AG04449 (cell line): ENCODE measurements around the gene CCDC87.
A peak's percentile ranks its signal among the peaks of the same experiment; 100 is the strongest.
"Not testable (repeated sequence)": the region's sequence is repeated elsewhere in the genome, so short reads cannot be mapped to it uniquely, and the experiment has no call there.

Experiments used
- CTCF ChIA-PET: fragments of 350-600 bp; formaldehyde crosslinking; extraction: SDS; loops from one replicate; lab custom pipeline; 2021; ENCODE audit warnings: antibody characterized with exemption; lab: Yijun Ruan, JAX
- POLR2A ChIA-PET: fragments of 400-600, 350-600 bp; formaldehyde crosslinking; extraction: SDS; loops from one replicate; lab custom pipeline; 2020; ENCODE audit warnings: antibody characterized with exemption, inconsistent platforms; lab: Yijun Ruan, JAX
- DNase-seq: peaks from one replicate; pipeline ENCODE4 v3.0.0-alpha.2; 2010; ENCODE audit warnings: low read depth, low spot score
- H3K4me3 ChIP-seq: 2 replicates; pipeline ENCODE4 v1.5.1; 2011; ENCODE audit warnings: low read depth, mild to moderate bottlenecking, control low read depth, low read length
- TF ChIP-seq, protein P1 (sequence below): IDR thresholded peaks from one replicate; pipeline ENCODE4 v1.5.1; 2011; ENCODE audit warnings: mild to moderate bottlenecking, moderate library complexity, low read length, control low read depth, inconsistent platforms; ENCODE audit not compliant: insufficient read depth; ENCODE audit errors: missing control alignments

The CCDC87 gene

DNA sequence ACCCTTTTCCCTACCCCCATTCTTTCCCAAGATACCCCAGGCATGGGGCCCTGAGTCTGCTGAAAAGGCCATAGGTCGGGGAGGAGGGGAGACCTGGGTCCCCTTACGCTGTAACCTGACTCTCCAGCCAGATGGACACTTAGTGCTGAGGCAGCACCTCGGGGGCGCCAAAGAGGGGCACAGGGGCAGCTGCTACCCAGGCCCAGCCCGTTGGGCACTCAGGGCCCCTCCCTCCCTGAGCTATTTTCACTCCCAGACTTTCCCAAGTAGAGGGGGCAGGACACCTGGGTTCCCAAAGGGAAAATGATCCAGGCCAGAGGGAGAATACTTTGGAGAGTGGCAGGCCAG is 45.2 kb downstream of the CCDC87 start:
- DNase-seq = no peak
- H3K4me3 ChIP-seq = no peak overlapping the region
- TF ChIP-seq, protein P1, sequence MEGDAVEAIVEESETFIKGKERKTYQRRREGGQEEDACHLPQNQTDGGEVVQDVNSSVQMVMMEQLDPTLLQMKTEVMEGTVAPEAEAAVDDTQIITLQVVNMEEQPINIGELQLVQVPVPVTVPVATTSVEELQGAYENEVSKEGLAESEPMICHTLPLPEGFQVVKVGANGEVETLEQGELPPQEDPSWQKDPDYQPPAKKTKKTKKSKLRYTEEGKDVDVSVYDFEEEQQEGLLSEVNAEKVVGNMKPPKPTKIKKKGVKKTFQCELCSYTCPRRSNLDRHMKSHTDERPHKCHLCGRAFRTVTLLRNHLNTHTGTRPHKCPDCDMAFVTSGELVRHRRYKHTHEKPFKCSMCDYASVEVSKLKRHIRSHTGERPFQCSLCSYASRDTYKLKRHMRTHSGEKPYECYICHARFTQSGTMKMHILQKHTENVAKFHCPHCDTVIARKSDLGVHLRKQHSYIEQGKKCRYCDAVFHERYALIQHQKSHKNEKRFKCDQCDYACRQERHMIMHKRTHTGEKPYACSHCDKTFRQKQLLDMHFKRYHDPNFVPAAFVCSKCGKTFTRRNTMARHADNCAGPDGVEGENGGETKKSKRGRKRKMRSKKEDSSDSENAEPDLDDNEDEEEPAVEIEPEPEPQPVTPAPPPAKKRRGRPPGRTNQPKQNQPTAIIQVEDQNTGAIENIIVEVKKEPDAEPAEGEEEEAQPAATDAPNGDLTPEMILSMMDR = no peak
- ChIA-PET POLR2A (no interaction called here), CTCF (no interaction called here)

DNA sequence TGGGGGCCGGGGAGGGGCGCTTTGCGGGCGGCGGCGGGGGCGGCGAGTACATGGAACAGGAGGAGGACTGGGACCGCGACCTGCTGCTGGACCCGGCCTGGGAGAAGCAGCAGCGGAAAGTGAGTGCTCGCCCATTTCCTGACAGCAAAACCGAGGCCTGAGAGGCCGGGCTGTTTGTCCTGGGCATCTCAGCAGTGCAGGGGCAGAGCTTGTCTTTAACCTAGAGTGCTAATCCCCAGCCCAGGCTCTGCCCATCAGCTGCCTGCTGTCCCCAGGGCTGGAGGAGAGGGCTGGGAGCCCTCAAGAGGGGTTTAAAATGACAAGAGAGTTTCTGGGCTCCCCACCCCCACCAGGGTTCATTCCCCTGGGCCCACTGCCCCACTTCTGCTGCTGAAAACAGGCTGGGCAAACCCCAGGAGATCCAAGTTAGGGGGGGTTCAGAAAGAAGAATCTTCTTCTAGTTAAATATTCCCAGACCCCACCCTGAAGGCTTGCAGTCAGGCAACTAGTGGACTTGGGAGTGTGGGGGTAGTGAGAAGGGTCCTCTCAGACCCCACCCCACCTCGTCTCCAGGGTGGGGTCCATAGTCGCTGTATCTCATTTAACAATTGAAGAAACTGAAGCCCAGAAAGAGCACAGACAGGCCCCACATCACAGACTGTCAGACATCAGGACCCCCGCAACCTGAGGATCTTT is 45.7 kb downstream of the CCDC87 start:
- TF ChIP-seq, protein P1 = no peak
- H3K4me3 ChIP-seq = no peak overlapping the region
- CTCF ChIA-PET = interaction anchor here (1.0 to 1.5 kb wide), 3 partner anchors 138 to 148 kb away, joined by 4 to 7 read pairs (median 5); no protein-coding TSS in a partner anchor

DNA sequence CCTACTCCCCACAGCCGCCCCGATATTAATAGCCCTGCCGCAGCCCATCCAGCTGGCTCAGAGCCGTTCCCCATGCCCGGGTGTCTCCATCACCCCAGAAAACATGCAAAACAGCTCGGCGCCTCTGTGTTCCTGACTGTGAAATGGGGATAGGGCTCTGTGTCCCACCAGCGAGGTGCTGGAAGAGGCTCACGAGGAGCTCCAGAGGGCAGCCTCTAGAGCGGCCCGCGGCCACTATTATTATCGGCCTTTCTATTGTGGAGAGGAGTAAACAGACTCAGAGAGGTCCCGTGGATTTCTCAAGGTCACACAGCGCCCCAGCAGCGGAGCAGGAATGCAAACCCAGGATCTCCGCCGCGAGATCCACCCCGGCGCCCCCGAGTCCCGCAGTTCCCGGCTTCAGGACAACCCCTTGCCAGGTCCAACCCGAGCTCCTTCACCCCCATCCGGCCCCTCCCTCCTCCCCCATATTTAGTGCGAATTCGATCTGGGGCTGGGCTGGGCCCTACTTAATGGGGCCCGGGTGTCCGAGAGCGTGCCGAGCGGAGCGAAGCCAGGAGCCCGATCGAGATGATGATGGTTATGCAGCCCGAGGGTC is 46.4 kb downstream of the CCDC87 start, which contains the start of gene ACTN3:
Gene ACTN3 (plus strand): TSS at position 536 of the 598 bp plus-strand sequence. CDS start 35 bp downstream, at position 571.
- no peak for DNase-seq
- peak within 1 kb of the TSS; percentile 79 for H3K4me3 ChIP-seq
- POLR2A ChIA-PET = interaction anchor here (0.6 to 1.9 kb wide), 6 partner anchors 16 to 132 kb away, joined by 3 to 11 read pairs (median 3); partner anchors contain the start of genes BBS1, CTSF and RBM4B
- TF ChIP-seq, protein P1 = no peak
- CTCF ChIA-PET = interaction anchor here (0.8 to 1.6 kb wide), 6 partner anchors 11 to 149 kb away, joined by 4 to 9 read pairs (median 6); partner anchors contain the start of genes CCDC87, CCS and RBM4B

More for the DNA sequence above, 45.7 kb downstream of the CCDC87 start:
- POLR2A ChIA-PET = interaction anchor here (1.9 kb wide), 1 partner anchor 131 kb away, joined by 11 read pairs; the partner anchor contains the start of gene RBM4B
- DNase-seq = no peak

DNA sequence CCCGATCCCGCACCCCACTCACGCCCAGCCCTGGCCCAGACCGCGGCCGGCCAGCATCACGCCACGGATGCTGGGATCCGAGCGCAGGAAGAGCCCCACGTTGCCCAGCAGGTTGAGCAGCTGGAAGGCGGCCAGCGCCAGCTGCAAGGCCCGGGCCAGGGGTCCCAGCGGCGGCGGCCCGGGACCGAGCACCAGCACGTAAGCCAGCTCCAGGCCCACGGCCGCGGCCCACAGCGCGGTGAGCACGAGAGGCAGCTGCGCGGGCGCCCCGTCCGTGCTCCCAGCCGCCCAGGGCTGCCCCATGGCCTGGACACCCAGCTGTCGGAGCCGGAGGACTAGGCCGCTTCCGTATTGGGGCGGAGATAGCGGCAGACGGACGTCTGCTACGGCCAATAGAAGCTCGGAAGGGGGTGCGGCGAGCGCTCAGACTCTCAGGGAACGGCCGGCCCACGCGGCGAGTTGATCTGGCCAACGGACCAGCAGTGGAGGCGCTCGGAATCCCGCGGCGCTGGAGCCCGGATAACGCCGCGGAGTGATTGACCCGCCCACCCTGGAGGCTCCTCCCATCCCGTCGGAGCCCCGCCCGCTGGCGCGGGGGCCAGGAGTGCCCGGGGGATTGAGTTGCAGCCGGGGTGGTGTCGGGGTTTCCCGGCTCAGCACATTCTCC is 47.0 kb downstream of the CCDC87 start, which contains the start of gene ZDHHC24:
Gene ZDHHC24 (minus strand): TSS at position 348 of the 667 bp plus-strand sequence. CDS start 45 bp downstream, at position 303.
- peak within 1 kb of the TSS; percentile 79 for H3K4me3 ChIP-seq
- TF ChIP-seq, protein P1 = no peak
- peak; percentile 79 for DNase-seq
- POLR2A ChIA-PET = interaction anchor here (0.6 to 1.9 kb wide), 6 partner anchors 16 to 132 kb away, joined by 3 to 11 read pairs (median 3); partner anchors contain the start of genes BBS1, CTSF and RBM4B
- CTCF ChIA-PET = interaction anchor here (0.8 to 1.6 kb wide), 6 partner anchors 10 to 149 kb away, joined by 4 to 9 read pairs (median 6); partner anchors contain the start of genes CCDC87, CCS and RBM4B

DNA sequence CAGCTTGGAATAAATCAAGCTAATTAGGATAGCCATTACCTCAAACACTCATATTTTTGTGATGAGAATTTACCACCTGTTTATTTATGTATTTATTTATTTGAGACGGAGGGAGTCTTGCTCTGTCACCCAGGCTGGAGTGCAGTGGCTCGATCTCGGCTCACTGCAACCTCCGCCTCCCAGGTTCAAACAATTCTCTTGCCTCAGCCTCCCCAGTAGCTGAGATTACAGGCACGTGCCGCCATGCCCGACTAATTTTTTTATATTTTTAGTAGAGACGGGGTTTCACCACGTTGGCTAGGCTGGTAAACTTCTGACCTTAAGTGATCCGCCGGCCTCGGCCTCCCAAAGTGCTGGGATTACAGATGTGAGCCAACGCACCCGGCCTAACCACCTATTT is 47.9 kb downstream of the CCDC87 start:
- peak overlapping the region; percentile 79 for H3K4me3 ChIP-seq
- POLR2A ChIA-PET = interaction anchor here (1.9 kb wide), 1 partner anchor 133 kb away, joined by 11 read pairs; the partner anchor contains the start of gene RBM4B
- CTCF ChIA-PET = interaction anchor here (1.3 to 1.6 kb wide), 3 partner anchors 22 to 133 kb away, joined by 5 to 9 read pairs (median 6); partner anchors contain the start of genes CCDC87, CCS and RBM4B

More for the DNA sequence above, 47.9 kb downstream of the CCDC87 start:
- not testable (repeated sequence) for DNase-seq
